Kidney (tissue), 22 donors: ENCODE measurements around the gene SEC11A. TPM values are rescaled to one million over a fixed set of nuclear protein-coding genes. Genes with fewer than 3 reads are reported as not detected.

Source experiments
- DNase-seq, 5 donors: peaks; one replicate each; pipeline ENCODE4 v3.0.0-alpha.2; 2013 to 2020
- FAIRE-seq: peaks from 2 replicates; lab custom pipeline; 2012; peaks lifted over from hg19 to GRCh38; lab: Jason Lieb, UNC
- H3K27ac ChIP-seq, 2 donors: one replicate each; pipeline ENCODE4 v1.7.0; 2013; ENCODE audit warnings: low read depth in 2 of 2, low read length in 2 of 2, inconsistent platforms in 1 of 2
- H3K27me3 ChIP-seq: one replicate; pipeline ENCODE4 v1.7.1; 2013; ENCODE audit warnings: low read length, inconsistent platforms; ENCODE audit not compliant: control insufficient read depth, insufficient read depth
- H3K36me3 ChIP-seq, 3 donors: one replicate each; pipeline versions ENCODE4 v1.7.0 to v1.7.1; 2013; ENCODE audit warnings: low read length in 3 of 3, control low read depth in 1 of 3, inconsistent platforms in 1 of 3; ENCODE audit not compliant: insufficient read depth in 3 of 3, control insufficient read depth in 2 of 3
- H3K4me1 ChIP-seq, 3 donors: one replicate each; pipeline versions ENCODE4 v1.7.0 to v1.7.1; 2013; ENCODE audit warnings: low read length in 3 of 3, inconsistent platforms in 1 of 3, low read depth in 1 of 3; ENCODE audit not compliant: control insufficient read depth in 2 of 3, insufficient read depth in 2 of 3
- H3K4me3 ChIP-seq, 3 donors: one replicate each; pipeline versions ENCODE4 v1.7.0 to v1.8.1; 2013; ENCODE audit warnings: low read length in 3 of 3, control low read depth in 1 of 3, inconsistent platforms in 1 of 3
- H3K9ac ChIP-seq, 3 donors: one replicate each; pipeline versions ENCODE4 v1.7.0 to v1.7.1; 2013; ENCODE audit warnings: low read length in 3 of 3, control low read depth in 1 of 3, inconsistent platforms in 1 of 3
- H3K9me3 ChIP-seq, 3 donors: one replicate each; pipeline versions ENCODE4 v1.7.0 to v1.7.1; 2013; ENCODE audit warnings: low read length in 3 of 3, control low read depth in 1 of 3, inconsistent platforms in 1 of 3; ENCODE audit not compliant: control insufficient read depth in 2 of 3, insufficient read depth in 1 of 3
- intact Hi-C: fragments of 100-400 bp; cut with DNase I; formaldehyde crosslinking; loops from one replicate; pipeline ENCODE4 v1.11.1; 2022
- long read RNA-seq, 10 donors: library from polyadenylated mRNA in 1 of 10; unstranded in 1 of 10; transcript quantifications; one replicate each; pipeline ENCODE4 v2.0.0 and lab custom pipeline, GENCODE V29; 2021 to 2026
- polyA plus RNA-seq: library from polyadenylated mRNA; stranded (reverse); fragments of 350-450 nt; fragmentation: Illumina TruSeq; extraction: RNeasy Lipid Tissue Mini Kit (QIAGEN cat#74804); gene quantifications from one replicate; pipeline ENCODE4 v1.2.3, GENCODE V29; 2014; ENCODE audit warnings: low read depth, low replicate concordance; ENCODE audit not compliant: insufficient read depth
- total RNA-seq: library from RNA; stranded (reverse); fragmentation: NEBNext Ultra II Directional; extraction: Animal tissue kit (Norgen Biotek cat#: 25700); gene quantifications from one replicate; pipeline ENCODE4 v1.2.1, GENCODE V29; 2021
- TF ChIP-seq, protein P1 (sequence below): IDR thresholded peaks from 3 replicates; pipeline ENCODE4 v1.5.1; 2012; ENCODE audit warnings: mild to moderate bottlenecking, moderate library complexity, borderline replicate concordance; ENCODE audit not compliant: insufficient read depth; ENCODE audit errors: extremely low read depth
- donor health status: control.
- donor health status: control.
- donor health status: control.
- donor health status: control.
- donor health status: control.
- donor health status: DM: yes; HTN: yes; CAD: no.
- donor health status: Normal renal cell carcinoma (clear cell type).

Gene SEC11A
- total RNA-seq (147 TPM), polyA plus RNA-seq (161 TPM)
- long read RNA-seq, donor 1, transcript SEC11A-206 (2 exons, 3,626 nt) = minor isoform, 6 of 192 reads
- long read RNA-seq, donor 1, transcript SEC11A-201 (6 exons, 1,656 nt) = minor isoform, 52 of 192 reads
- long read RNA-seq, donor 1, transcript SEC11A-207 (1 exons, 2,204 nt) = major isoform, 125 of 192 reads
- long read RNA-seq, donor 1, partial matches to known transcripts = 5 of 192 reads
- long read RNA-seq, donor 1, other reads (novel, unspliced or antisense) = 0 of 192 reads
- long read RNA-seq, donor 2, transcript SEC11A-201 (6 exons, 1,656 nt) = minor isoform, 90 of 278 reads
- long read RNA-seq, donor 2, transcript SEC11A-206 (2 exons, 3,626 nt) = minor isoform, 8 of 278 reads
- long read RNA-seq, donor 2, transcript SEC11A-207 (1 exons, 2,204 nt) = major isoform, 170 of 278 reads
- long read RNA-seq, donor 2, partial matches to known transcripts = 5 of 278 reads
- long read RNA-seq, donor 2, other reads (novel, unspliced or antisense) = 0 of 278 reads
- long read RNA-seq, donor 3, transcript SEC11A-202 (7 exons, 1,223 nt) = minor isoform, 7 of 335 reads
- long read RNA-seq, donor 3, transcript SEC11A-207 (1 exons, 2,204 nt) = major isoform, 197 of 335 reads
- long read RNA-seq, donor 3, transcript SEC11A-206 (2 exons, 3,626 nt) = minor isoform, 11 of 335 reads
- long read RNA-seq, donor 3, transcript SEC11A-201 (6 exons, 1,656 nt) = minor isoform, 111 of 335 reads
- long read RNA-seq, donor 3, partial matches to known transcripts = 5 of 335 reads
- long read RNA-seq, donor 3, other reads (novel, unspliced or antisense) = 0 of 335 reads
- long read RNA-seq, donor 4, transcript SEC11A-207 (1 exons, 2,204 nt) = minor isoform, 18 of 76 reads
- long read RNA-seq, donor 4, transcript SEC11A-201 (6 exons, 1,656 nt) = major isoform, 50 of 76 reads
- long read RNA-seq, donor 4, partial matches to known transcripts = 0 of 76 reads
- long read RNA-seq, donor 4, other reads (novel, unspliced or antisense) = 0 of 76 reads
- long read RNA-seq, donor 5, transcript SEC11A-201 (6 exons, 1,656 nt) = minor isoform, 6 of 25 reads
- long read RNA-seq, donor 5, transcript SEC11A-207 (1 exons, 2,204 nt) = major isoform, 16 of 25 reads
- long read RNA-seq, donor 5, partial matches to known transcripts = 0 of 25 reads
- long read RNA-seq, donor 5, other reads (novel, unspliced or antisense) = 0 of 25 reads
- long read RNA-seq, donor 6, transcript SEC11A-201 (6 exons, 1,656 nt) = minor isoform, 216 of 794 reads
- long read RNA-seq, donor 6, transcript SEC11A-202 (7 exons, 1,223 nt) = minor isoform, 9 of 794 reads
- long read RNA-seq, donor 6, transcript SEC11A-207 (1 exons, 2,204 nt) = major isoform, 501 of 794 reads
- long read RNA-seq, donor 6, transcript SEC11A-206 (2 exons, 3,626 nt) = minor isoform, 22 of 794 reads
- long read RNA-seq, donor 6, partial matches to known transcripts = 35 of 794 reads
- long read RNA-seq, donor 6, other reads (novel, unspliced or antisense) = 0 of 794 reads
- long read RNA-seq, donor 7, transcript SEC11A-201 (6 exons, 1,656 nt) = major isoform, 38 of 57 reads
- long read RNA-seq, donor 7, transcript SEC11A-207 (1 exons, 2,204 nt) = minor isoform, 10 of 57 reads
- long read RNA-seq, donor 7, partial matches to known transcripts = 1 of 57 reads
- long read RNA-seq, donor 7, other reads (novel, unspliced or antisense) = 4 of 57 reads
- long read RNA-seq, donor 8, transcript SEC11A-206 (2 exons, 3,626 nt) = minor isoform, 9 of 256 reads
- long read RNA-seq, donor 8, transcript SEC11A-207 (1 exons, 2,204 nt) = major isoform, 164 of 256 reads
- long read RNA-seq, donor 8, transcript SEC11A-201 (6 exons, 1,656 nt) = minor isoform, 75 of 256 reads
- long read RNA-seq, donor 8, partial matches to known transcripts = 0 of 256 reads
- long read RNA-seq, donor 8, other reads (novel, unspliced or antisense) = 0 of 256 reads
- long read RNA-seq, donor 9, transcript SEC11A-201 (6 exons, 1,656 nt) = minor isoform, 58 of 168 reads
- long read RNA-seq, donor 9, transcript SEC11A-207 (1 exons, 2,204 nt) = major isoform, 100 of 168 reads
- long read RNA-seq, donor 9, partial matches to known transcripts = 0 of 168 reads
- long read RNA-seq, donor 9, other reads (novel, unspliced or antisense) = 0 of 168 reads
- long read RNA-seq, donor 10, transcript SEC11A-201 (6 exons, 1,656 nt) = minor isoform, 66 of 231 reads
- long read RNA-seq, donor 10, transcript SEC11A-206 (2 exons, 3,626 nt) = minor isoform, 7 of 231 reads
- long read RNA-seq, donor 10, transcript SEC11A-207 (1 exons, 2,204 nt) = major isoform, 133 of 231 reads
- long read RNA-seq, donor 10, transcript SEC11A-202 (7 exons, 1,223 nt) = minor isoform, 5 of 231 reads
- long read RNA-seq, donor 10, partial matches to known transcripts = 18 of 231 reads
- long read RNA-seq, donor 10, other reads (novel, unspliced or antisense) = 0 of 231 reads

DNA sequence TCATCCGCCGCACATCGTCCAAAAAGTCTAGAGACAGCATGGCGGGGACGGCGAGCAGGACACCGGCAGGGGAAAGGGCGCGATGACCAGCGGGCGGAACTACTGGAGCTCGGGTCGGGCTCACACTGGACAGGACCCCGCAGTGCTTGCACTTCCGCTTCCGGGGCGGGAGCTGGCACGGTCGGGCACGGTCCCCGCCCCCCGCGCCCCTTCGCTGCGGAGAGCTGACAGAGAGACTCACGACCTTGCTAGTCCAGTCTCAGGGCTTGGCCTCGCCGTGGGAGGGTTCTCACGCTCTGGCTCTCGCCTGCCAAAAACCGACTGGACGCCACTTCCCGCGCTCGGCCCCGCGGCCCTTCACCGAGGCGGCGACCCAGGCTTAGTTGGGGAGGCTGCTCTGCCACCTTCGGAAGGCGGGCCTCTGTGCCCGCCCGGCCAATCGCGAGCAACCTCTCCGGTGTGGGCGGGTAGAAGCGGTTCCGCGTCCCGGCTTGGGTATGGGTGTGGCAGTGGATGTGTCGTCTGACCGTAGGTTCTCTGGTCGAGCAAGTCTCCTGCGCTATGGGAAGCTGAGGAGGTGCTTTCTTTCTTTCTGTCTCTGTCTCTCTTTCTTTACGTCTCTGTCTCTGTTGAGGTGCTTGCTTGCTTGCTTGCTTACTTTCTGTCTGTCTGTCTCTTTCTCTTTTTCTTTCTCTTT, at the start of gene SEC11A:
TSS of gene SEC11A (minus strand) at position 104 of the 697 bp plus-strand sequence. CDS start at position 40, 64 bp downstream.
- H3K4me1 ChIP-seq = peaks cover 0 to 9% (median 9%) of the 10 kb centered on the region in 3 donors
- TF ChIP-seq, protein P1, sequence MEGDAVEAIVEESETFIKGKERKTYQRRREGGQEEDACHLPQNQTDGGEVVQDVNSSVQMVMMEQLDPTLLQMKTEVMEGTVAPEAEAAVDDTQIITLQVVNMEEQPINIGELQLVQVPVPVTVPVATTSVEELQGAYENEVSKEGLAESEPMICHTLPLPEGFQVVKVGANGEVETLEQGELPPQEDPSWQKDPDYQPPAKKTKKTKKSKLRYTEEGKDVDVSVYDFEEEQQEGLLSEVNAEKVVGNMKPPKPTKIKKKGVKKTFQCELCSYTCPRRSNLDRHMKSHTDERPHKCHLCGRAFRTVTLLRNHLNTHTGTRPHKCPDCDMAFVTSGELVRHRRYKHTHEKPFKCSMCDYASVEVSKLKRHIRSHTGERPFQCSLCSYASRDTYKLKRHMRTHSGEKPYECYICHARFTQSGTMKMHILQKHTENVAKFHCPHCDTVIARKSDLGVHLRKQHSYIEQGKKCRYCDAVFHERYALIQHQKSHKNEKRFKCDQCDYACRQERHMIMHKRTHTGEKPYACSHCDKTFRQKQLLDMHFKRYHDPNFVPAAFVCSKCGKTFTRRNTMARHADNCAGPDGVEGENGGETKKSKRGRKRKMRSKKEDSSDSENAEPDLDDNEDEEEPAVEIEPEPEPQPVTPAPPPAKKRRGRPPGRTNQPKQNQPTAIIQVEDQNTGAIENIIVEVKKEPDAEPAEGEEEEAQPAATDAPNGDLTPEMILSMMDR = no peak
- DNase-seq = peak; percentile 96 to 98 (median 97)
- H3K27ac ChIP-seq = peak within 1 kb of the TSS; percentile 93 to 97
- H3K4me3 ChIP-seq = peak within 1 kb of the TSS; percentile 95 to 99 (median 97)
- H3K9me3 ChIP-seq = no peaks in the 10 kb centered on the region
- no peaks in the 10 kb centered on the region for H3K27me3 ChIP-seq
- H3K9ac ChIP-seq = peak within 1 kb of the TSS; percentile 92 to 96 (median 92)
- H3K36me3 ChIP-seq = no peaks in the 10 kb centered on the region
- intact Hi-C loops = no loop called here
- FAIRE-seq = no peak

DNA sequence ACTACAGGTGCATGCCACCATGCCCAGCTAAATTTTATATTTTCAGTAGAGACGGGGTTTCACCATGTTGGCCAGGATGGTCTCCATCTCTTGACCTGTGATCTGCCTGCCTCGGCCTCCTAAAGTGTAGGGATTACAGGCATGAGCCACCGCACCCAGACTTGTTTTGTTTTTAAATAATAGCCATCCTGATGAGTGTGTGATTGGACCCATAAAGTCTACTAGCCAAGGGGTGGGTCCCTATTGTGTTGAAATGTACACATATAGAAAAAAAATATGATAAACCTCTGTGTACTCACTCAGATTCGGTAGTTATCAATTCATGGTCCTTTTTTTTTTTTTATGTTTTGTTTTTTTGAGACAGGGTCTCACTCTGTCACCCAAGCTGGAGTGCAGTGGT, 49.7 kb upstream of the SEC11A start:
- H3K4me1 ChIP-seq = peaks cover 0 to 34% (median 19%) of the 10 kb centered on the region in 3 donors
- DNase-seq (no peak), FAIRE-seq (no peak)
- H3K36me3 ChIP-seq = peaks cover 0 to 6% (median 0%) of the 10 kb centered on the region in 3 donors
- H3K9me3 ChIP-seq = no peaks in the 10 kb centered on the region
- TF ChIP-seq, protein P1 = no peak
- no peaks in the 10 kb centered on the region for H3K27me3 ChIP-seq
- H3K4me3 ChIP-seq = no peak overlapping the region
- intact Hi-C loops = no loop called here
- H3K27ac ChIP-seq = no peak overlapping the region
- no peak overlapping the region for H3K9ac ChIP-seq
